K562 (cell line): ENCODE data around the gene HSD17B1. TPM values are rescaled to one million over a fixed set of nuclear protein-coding genes. Genes with fewer than 3 reads are reported as not detected.

Experiments used
- ATAC-seq: fragments of 200-7000 bp; cut with Tn5 transposase; 3 replicates; pipeline ENCODE4 v1.9.1; 2020; ENCODE audit warnings: moderate library complexity
- BruUV-seq: library from RNA; stranded (reverse); fragments of 400-500 nt; replicated peaks from 2 replicates; lab custom pipeline; 2021; lab: Mats Ljungman, UMichigan
- CTCF ChIA-PET: fragments of 300-600 bp; formaldehyde crosslinking; extraction: SDS; loops from one replicate; lab custom pipeline; 2021; ENCODE audit warnings: low intra/inter-chr PET ratio; lab: Yijun Ruan, JAX
- POLR2A ChIA-PET: fragments of 300-600, 350-650 bp; sonication (Branson Sonifier 250); formaldehyde crosslinking; extraction: SDS; loops from one replicate; lab custom pipeline; 2021; ENCODE audit warnings: antibody characterized with exemption, inconsistent platforms; lab: Yijun Ruan, JAX
- DNase-seq, 4 experiments: peaks; one replicate each; pipeline versions ENCODE4 v3.0.0 to v3.0.0-alpha.2; 2011 to 2018; ENCODE audit warnings: low spot score in 3 of 4, mixed read lengths in 3 of 4; ENCODE audit errors: extremely low read depth in 1 of 4
- FAIRE-seq: peaks from 2 replicates; lab custom pipeline; 2011; peaks lifted over from hg19 to GRCh38; lab: Jason Lieb, UNC
- H2AFZ ChIP-seq: 2 replicates; pipeline ENCODE4 v1.6.0; 2011; ENCODE audit warnings: low read depth, low read length, control low read depth, inconsistent platforms
- H3K27ac ChIP-seq: fragments of 200-600 bp; 3 replicates; pipeline ENCODE4 v1.8.0; 2011; ENCODE audit warnings: low read depth, mild to moderate bottlenecking, control low read depth, inconsistent platforms, low read length, moderate library complexity, mixed read lengths; ENCODE audit errors: extremely low read depth
- H3K27me3 ChIP-seq, 2 experiments: fragments of 300-600 bp in 1 of 2; 2 replicates in 1 of 2; 3 replicates in 1 of 2; pipeline versions ENCODE4 v1.6.0 to v1.8.0; 2011; ENCODE audit warnings: inconsistent platforms in 2 of 2, low read length in 2 of 2, mild to moderate bottlenecking in 1 of 2, mixed read lengths in 1 of 2, moderate library complexity in 1 of 2; ENCODE audit not compliant: control insufficient read depth in 2 of 2, insufficient read depth in 2 of 2
- H3K36me3 ChIP-seq: fragments of 300-600 bp; 3 replicates; pipeline ENCODE4 v1.8.0; 2011; ENCODE audit warnings: mild to moderate bottlenecking, low read length, inconsistent platforms; ENCODE audit not compliant: control insufficient read depth, insufficient read depth
- H3K4me1 ChIP-seq, 2 experiments: fragments of 200-600 bp in 1 of 2; replicated peaks in 1 of 2; 2 replicates in 1 of 2; 3 replicates in 1 of 2; pipeline versions ENCODE4 v1.5.1 to v1.8.0; 2011; ENCODE audit warnings: inconsistent platforms in 2 of 2, low read length in 2 of 2, mild to moderate bottlenecking in 1 of 2, mixed read lengths in 1 of 2, moderate library complexity in 1 of 2; ENCODE audit not compliant: control insufficient read depth in 2 of 2, insufficient read depth in 2 of 2
- H3K4me2 ChIP-seq: 2 replicates; pipeline ENCODE4 v1.6.1; 2011; ENCODE audit warnings: low read length, control low read depth, inconsistent platforms, mixed read lengths; ENCODE audit not compliant: insufficient read depth
- H3K4me3 ChIP-seq: fragments of 200-600 bp; sonication (generic), shearing (Covaris generic); 2 replicates; pipeline ENCODE4 v1.5.1; 2016; ENCODE audit warnings: control low read depth, inconsistent platforms
- H3K79me2 ChIP-seq: fragments of 200-600 bp; 3 replicates; pipeline ENCODE4 v1.8.0; 2011; ENCODE audit warnings: low read length, inconsistent platforms; ENCODE audit not compliant: control insufficient read depth, insufficient read depth
- H3K9ac ChIP-seq, 2 experiments: 2 replicates each; pipeline versions ENCODE4 v1.6.0 to v1.6.1; 2011; ENCODE audit warnings: low read depth in 2 of 2, low read length in 2 of 2, control low read depth in 1 of 2, inconsistent platforms in 1 of 2, mild to moderate bottlenecking in 1 of 2, mixed read lengths in 1 of 2; ENCODE audit not compliant: insufficient read depth in 1 of 2
- H3K9me1 ChIP-seq: one replicate; pipeline ENCODE4 v1.6.0; 2011; ENCODE audit warnings: inconsistent platforms, mild to moderate bottlenecking, low read length, moderate library complexity; ENCODE audit not compliant: control insufficient read depth, insufficient read depth
- H3K9me3 ChIP-seq: replicated peaks from 2 replicates; pipeline ENCODE4 v1.5.1; 2011; ENCODE audit warnings: low read depth, low read length, inconsistent platforms; ENCODE audit not compliant: control insufficient read depth, insufficient read depth
- H4K20me1 ChIP-seq: replicated peaks from 2 replicates; pipeline ENCODE4 v1.6.1; 2011; ENCODE audit warnings: low read length, inconsistent platforms, mixed read lengths; ENCODE audit not compliant: control insufficient read depth, insufficient read depth
- CBX1 ChIP-seq: sonication (generic); IDR thresholded peaks from 2 replicates; pipeline ENCODE4 v1.6.1; 2016; ENCODE audit warnings: antibody characterized with exemption, low read depth, mild to moderate bottlenecking
- DPF2 ChIP-seq: fragments of 450-650 bp; IDR thresholded peaks from 2 replicates; pipeline ENCODE4 v1.6.1; 2016
- GABPB2 ChIP-seq: fragments of 250-450 bp; sonication (Bioruptor Pico); conservative IDR thresholded peaks from 2 replicates; pipeline ENCODE4 v1.5.1; 2021; ENCODE audit warnings: mild to moderate bottlenecking
- MAX ChIP-seq: sonication (generic); formaldehyde crosslinking; IDR thresholded peaks from 2 replicates; pipeline ENCODE4 v1.9.0; 2022; ENCODE audit warnings: mild to moderate bottlenecking, missing genetic modification reagents
- MITF ChIP-seq: IDR thresholded peaks from 2 replicates; pipeline ENCODE4 v1.6.1; 2014; ENCODE audit warnings: antibody characterized with exemption
- MYC ChIP-seq, 2 experiments: fragments of 250-450 bp in 1 of 2; sonication (Bioruptor Pico) in 1 of 2; IDR thresholded peaks; 2 replicates each; pipeline versions ENCODE4 v1.5.1 to v1.6.1; 2012 to 2021; ENCODE audit warnings: low read depth in 2 of 2, borderline replicate concordance in 1 of 2, improper control_type of control experiment in 1 of 2, low read length in 1 of 2, mild to moderate bottlenecking in 1 of 2, moderate library complexity in 1 of 2
- NCOA2 ChIP-seq, 2 experiments: fragments of 450-650 bp; IDR thresholded peaks; 2 replicates each; pipeline ENCODE4 v1.6.1; 2018; ENCODE audit warnings: mild to moderate bottlenecking in 2 of 2, moderate library complexity in 1 of 2; ENCODE audit not compliant: partially characterized antibody in 2 of 2
- NKRF ChIP-seq: fragments of 450-650 bp; IDR thresholded peaks from 2 replicates; pipeline ENCODE4 v1.6.1; 2016; ENCODE audit warnings: borderline replicate concordance
- NR2C1 ChIP-seq, 2 experiments: fragments of 450-650 bp; IDR thresholded peaks; 2 replicates each; pipeline ENCODE4 v1.6.1; 2017; ENCODE audit warnings: mild to moderate bottlenecking in 2 of 2, antibody characterized with exemption in 1 of 2, inconsistent platforms in 1 of 2, missing compliant biosample characterization in 1 of 2, missing genetic modification characterization in 1 of 2
- SMARCA4 ChIP-seq: fragments of 450-650 bp; IDR thresholded peaks from 2 replicates; pipeline ENCODE4 v1.6.1; 2016
- ZNF592 ChIP-seq: fragments of 450-650 bp; IDR thresholded peaks from 2 replicates; pipeline ENCODE4 v1.6.1; 2017; ENCODE audit warnings: antibody characterized with exemption, mild to moderate bottlenecking
- WGBS: fragments of 100-300 bp; shearing (Covaris generic); methylation state at CpG from one replicate; pipeline ENCODE4 v1.1.6; 2016; ENCODE audit warnings: low coverage, mixed read lengths; ENCODE audit not compliant: insufficient coverage; ENCODE audit errors: missing lambda C conversion rate; 5-methylcytosine and 5-hydroxymethylcytosine counted together
- in situ Hi-C: fragments of 300-500 bp; cut with MboI; formaldehyde crosslinking; loops from 4 replicates; pipeline ENCODE4 v1.15.0; 2018; ENCODE audit warnings: inconsistent platforms, mixed read lengths
- intact Hi-C: fragments of 100-400 bp; cut with micrococcal nuclease; formaldehyde crosslinking; loops from 2 replicates; pipeline ENCODE4 v1.14.2; 2022
- polyA plus RNA-seq, 8 experiments: library from polyadenylated mRNA; depleted of rRNA in 4 of 8; stranded (reverse) in 5 of 8; unstranded in 3 of 8; fragments of >200 nt; fragmentation: Nextera tagmentation in 2 of 8; fragmentation: Illumina TruSeq in 1 of 8; extraction: Ambion mirVana in 2 of 8; extraction: Trizol in 1 of 8; gene quantifications; 2 replicates each; pipeline versions ENCODE4 v1.2.1 to v1.2.3, GENCODE V29; 2011 to 2014; ENCODE audit warnings: inconsistent platforms in 1 of 8, missing spikeins in 1 of 8
- total RNA-seq, 7 experiments: library from RNA; depleted of rRNA in 6 of 7; stranded (reverse); fragments of >200 nt in 6 of 7; fragmentation: Illumina TruSeq in 2 of 7; extraction: Trizol in 2 of 7; gene quantifications; 2 replicates each; pipeline versions ENCODE4 v1.2.1 to v1.2.3, GENCODE V29; 2011 to 2021; ENCODE audit warnings: low replicate concordance in 1 of 7

Gene HSD17B1
- total and polyA plus RNA-seq, 9 of the 15 experiments (the other 6 are each of a cell fraction or from before 2014, with no cell fraction given) = 0.55 to 21.1 (median 3.6) TPM

- H3K4me3 ChIP-seq = peak overlapping the region; percentile 48
- peak overlapping the region; percentile 68 to 90 for H3K9ac ChIP-seq
- H2AFZ ChIP-seq = peak overlapping the region; percentile 92
- H3K79me2 ChIP-seq = peaks cover 10% of the 10 kb centered on the region
- no peaks in the 10 kb centered on the region for H3K27me3 ChIP-seq
- no TSS peak for BruUV-seq
- H3K36me3 ChIP-seq = no peaks in the 10 kb centered on the region
- peak overlapping the region; percentile 81 for H3K4me2 ChIP-seq
- intact Hi-C loops (no loop called here), in situ Hi-C loops (no loop called here)
- H3K9me1 ChIP-seq = no peaks in the 10 kb centered on the region
- peaks cover 39 to 74% of the 10 kb centered on the region in 2 experiments for H3K4me1 ChIP-seq
- no peaks in the 10 kb centered on the region for H4K20me1 ChIP-seq
- ATAC-seq (peak; percentile 62), FAIRE-seq (peak; percentile 83), DNase-seq (peak; percentile 56 to 88 (median 62))
- 5% methylated on average over 47 of the region's 60 CpGs for WGBS
- no peaks in the 10 kb centered on the region for H3K9me3 ChIP-seq
- peak overlapping the region; percentile 83; the same call in 2 of the 3 replicates for H3K27ac ChIP-seq
- CTCF ChIA-PET = interaction anchor here (0.8 kb wide), 1 partner anchor 15 kb away, joined by 3 read pairs; no protein-coding TSS in a partner anchor
- POLR2A ChIA-PET = interaction anchor here (0.8 to 2.2 kb wide), 3 partner anchors 12 to 46 kb away, joined by 3 to 9 read pairs (median 3); partner anchors contain the start of gene PSMC3IP
- TF ChIP-seq GABPB2 (CRISPR knock-in tag) (no peak), MYC (IDR thresholded peaks at IDR 0.05; ENCODE audit: low read depth, low read length) (peak; percentile 37), MYC (CRISPR knock-in tag; IDR thresholded peaks at IDR 0.05; ENCODE audit: borderline replicate concordance, low read depth) (no peak), ZNF592 (peak; percentile 52; the same call in 1 of the 2 replicates), SMARCA4 (peak; percentile 54), MITF (0 out of 2 replicates have a peak, but pooled peaks have one; percentile 7), NR2C1 (IDR thresholded peaks at IDR 0.05) (no peak), NR2C1 (tag; IDR thresholded peaks at IDR 0.05) (peak; percentile 60), CBX1 (peak; percentile 42; the same call in 1 of the 2 replicates), MAX (CRISPR knock-in tag) (0 out of 2 replicates have a peak, but pooled peaks have one; percentile 19), NCOA2 (IDR thresholded peaks at IDR 0.05; ENCODE audit: partially characterized antibody in 2 of 2) (no peak), NKRF (no peak), DPF2 (peak; percentile 79)
These were observed 21.0 kb upstream of the HSD17B1 start for GRCh38 chr17:42531455-42532354.
